GDM1 (cell line): ENCODE measurements around the gene CD6.
"Not testable (repeated sequence)": the region's sequence is repeated elsewhere in the genome, so short reads cannot be mapped to it uniquely, and the experiment has no call there.

ENCODE experiments used
- DNase-seq: peaks from one replicate; lab custom pipeline; 2025; lab: John Stamatoyannopoulos, UW

The CD6 gene

DNA sequence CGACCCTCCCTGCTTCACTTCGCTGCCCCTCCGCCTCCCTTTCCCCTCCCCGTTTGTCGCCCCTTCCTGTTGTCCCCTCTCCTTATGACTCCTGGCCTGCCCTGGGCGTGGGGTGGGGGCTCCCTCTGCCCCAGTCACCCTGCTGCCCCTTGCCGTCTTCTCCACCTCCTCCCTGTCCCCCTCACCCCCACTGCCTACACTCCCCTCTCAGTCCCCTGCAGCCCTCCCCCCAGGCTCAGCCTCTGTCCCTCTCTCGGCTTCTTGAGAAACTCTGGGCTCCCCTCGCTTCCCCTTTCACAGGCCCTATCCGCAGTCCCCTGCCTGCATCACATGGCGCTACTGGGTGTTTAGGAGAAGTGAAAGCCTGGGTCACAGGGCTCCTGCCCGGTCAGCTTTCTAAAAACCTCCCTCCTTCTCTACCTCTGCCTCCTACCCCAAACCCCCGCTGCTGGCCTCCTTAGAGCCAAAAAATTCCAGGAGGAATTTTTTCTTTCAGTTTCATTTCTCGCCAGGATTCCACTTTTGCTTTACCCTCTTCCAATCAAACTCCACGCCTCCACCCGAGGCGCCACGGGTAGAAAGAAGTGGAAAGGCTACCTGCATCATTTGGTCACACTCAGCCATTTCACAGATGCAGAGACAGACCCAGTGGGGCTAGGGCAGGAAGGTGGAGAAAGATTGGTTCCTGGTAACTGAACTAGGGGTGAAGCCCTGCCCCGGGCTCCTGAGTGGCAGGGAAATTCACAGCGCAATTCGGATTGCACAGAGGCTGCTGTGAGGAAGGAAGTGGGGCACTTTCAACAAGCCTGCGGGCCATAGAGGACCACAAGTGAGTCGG lies 19.4 kb upstream of the CD6 start, which contains the start of gene SLC15A3:
TSS of gene SLC15A3 (minus strand) at position 273 of the 838 bp plus-strand sequence. CDS start 625 bp downstream, outside the sequence.
- DNase-seq: peak; percentile 46

DNA sequence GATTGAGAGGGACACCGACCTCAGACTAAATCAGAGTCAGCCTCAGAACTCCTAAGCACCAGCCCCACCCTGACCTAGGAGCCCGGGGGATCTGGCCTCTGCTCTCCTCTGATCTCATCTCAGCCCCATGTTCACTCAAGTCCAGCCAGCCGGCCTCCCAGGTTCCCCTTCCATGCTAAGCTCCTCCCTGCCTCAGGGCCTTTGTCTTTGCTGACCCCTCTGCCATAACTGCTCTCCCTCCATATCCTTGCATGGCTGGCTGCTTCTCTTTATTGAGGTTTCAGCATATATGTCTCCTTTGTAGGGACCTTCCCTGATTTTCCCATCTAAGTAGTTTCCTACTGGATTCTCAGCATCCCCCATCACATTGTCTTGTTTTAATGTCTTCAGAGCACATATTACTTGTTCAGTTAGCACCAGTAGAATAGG lies 18.7 kb upstream of the CD6 start:
- DNase-seq: no peak

DNA sequence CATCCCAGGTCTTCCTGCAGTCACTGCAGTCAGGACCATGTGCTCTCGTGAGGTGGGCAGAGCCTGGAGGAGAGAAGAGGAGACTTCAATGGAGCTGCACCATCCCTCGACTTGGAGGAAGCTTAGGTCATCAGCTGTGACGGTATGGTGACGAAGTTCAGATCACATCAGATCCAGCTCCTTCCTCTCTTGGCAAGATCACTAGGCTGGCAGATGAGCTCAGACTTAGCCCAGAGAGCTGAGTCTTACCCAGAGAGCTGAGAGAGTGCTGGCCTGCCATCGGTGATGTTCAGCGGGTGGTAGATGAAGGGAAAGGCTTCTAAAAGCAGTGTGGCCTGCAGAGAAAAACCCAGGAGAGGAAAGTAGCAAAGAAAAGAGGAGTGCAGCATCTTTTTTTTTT lies 17.7 kb upstream of the CD6 start:
- no peak for DNase-seq

GRCh38 chr11:60954421-60954820 lies 17.1 kb upstream of the CD6 start:
- DNase-seq: no peak

DNA sequence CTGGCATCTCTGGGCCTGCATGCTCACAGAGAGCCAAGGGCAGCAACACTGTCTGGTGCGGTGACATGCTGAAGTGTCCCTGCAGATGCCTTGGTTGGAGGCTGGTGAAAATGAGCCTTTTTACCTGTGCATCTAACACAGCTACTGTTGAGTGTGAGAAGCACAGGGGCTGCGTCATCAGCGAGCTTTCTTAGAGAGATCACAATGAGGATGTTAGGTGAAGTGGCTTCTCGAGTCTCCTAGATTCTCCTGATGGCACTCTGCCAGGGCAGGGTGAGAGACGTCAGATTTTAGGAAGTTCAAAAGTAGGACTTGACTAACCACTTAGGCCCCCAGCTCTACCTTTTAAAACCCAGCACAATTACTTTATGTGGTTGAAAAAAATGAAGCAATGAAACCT lies 15.9 kb upstream of the CD6 start:
- no peak for DNase-seq

- no peak for DNase-seq
Observed at GRCh38 chr11:60957188-60957587, 14.3 kb upstream of the CD6 start.

GRCh38 chr11:60959431-60959830 lies 12.0 kb upstream of the CD6 start:
- DNase-seq: no peak

- DNase-seq: no peak
Observed at GRCh38 chr11:60960405-60960804, 11.1 kb upstream of the CD6 start.

DNA sequence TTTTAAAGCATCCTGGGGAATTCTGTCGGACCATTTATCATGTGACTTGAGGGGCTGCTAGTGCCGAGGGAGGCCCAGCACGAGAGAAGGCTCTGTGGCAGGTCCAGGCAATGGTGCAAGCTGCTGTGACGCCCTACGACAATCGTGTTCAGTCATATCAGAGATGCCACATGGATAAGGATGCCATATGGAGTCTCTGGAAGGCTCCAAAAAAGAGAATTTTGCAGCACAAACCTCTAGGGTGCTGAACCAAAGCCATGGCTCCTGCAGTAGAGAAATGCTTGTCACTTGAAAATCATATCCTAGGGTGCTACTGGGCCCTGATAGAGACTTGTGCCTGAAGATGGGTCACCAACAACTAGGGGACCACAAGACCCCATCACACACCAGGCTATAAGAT lies 6.7 kb upstream of the CD6 start:
- no peak for DNase-seq

- DNase-seq: no peak
Observed at GRCh38 chr11:60966890-60967289, 4.6 kb upstream of the CD6 start.

- DNase-seq: no peak
Observed at GRCh38 chr11:60968223-60968622, 3.3 kb upstream of the CD6 start.

- peak; percentile 25 for DNase-seq
Observed at GRCh38 chr11:60970369-60970774, 1.1 kb upstream of the CD6 start.

GRCh38 chr11:60970890-60971289 lies 590 bp upstream of the CD6 start:
- DNase-seq: no peak

GRCh38 chr11:60972182-60973030 lies 926 bp downstream of the CD6 start:
- DNase-seq: no peak

DNA sequence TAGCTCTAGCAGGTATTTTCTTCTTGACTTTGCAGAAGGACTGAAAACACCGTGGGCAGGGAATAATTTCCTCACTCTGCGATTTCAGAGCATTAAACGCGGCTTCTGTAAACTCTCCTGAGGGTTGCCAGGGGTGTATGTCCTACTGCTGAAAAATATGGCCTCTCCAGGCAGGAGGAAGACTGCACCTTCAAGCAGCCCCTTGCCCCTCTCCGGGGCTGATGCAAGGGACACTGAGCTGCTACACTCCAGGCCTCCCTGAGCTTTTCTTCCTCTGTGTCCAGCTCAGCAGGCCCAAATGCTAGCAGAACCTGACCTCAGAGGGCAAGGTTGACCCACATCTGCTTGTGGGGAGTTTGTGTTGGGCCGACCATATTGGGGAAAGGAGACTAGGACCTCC lies 2.2 kb downstream of the CD6 start:
- no peak for DNase-seq

DNA sequence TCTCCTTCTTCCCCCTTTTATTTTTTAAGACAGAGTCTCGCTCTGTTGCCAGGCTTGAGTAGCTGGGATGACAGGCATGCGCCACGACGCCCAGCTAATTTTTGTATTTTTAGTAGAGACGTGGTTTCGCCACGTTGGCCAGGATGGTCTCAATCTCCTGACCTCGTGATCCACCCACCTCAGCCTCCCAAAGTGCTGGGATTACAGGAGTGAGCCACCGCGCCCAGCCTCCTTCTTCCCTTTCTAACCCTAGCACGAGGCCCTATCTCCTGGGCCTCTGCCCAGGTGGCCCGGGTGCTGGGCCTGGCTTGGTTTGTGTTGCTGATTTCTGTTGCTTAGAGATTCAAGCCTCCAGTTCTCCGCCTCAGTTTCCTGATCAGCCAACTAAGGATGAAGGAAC lies 2.8 kb downstream of the CD6 start:
- not testable (repeated sequence) for DNase-seq

GRCh38 chr11:60974726-60975125 lies 3.2 kb downstream of the CD6 start:
- DNase-seq: no peak

GRCh38 chr11:60977224-60977623 lies 5.7 kb downstream of the CD6 start:
- no peak for DNase-seq

- no peak for DNase-seq
Observed at GRCh38 chr11:60977836-60978235, 6.4 kb downstream of the CD6 start.

GRCh38 chr11:60978546-60979380 lies 7.3 kb downstream of the CD6 start:
- DNase-seq: peak; percentile 14

- no peak for DNase-seq
Observed at GRCh38 chr11:60981515-60981914, 10.0 kb downstream of the CD6 start.

GRCh38 chr11:60982184-60982583 lies 10.7 kb downstream of the CD6 start:
- DNase-seq: no peak
